AG09319 (cell line): Measurements from ENCODE around the gene ZNF182.
"Not testable (repeated sequence)": the region's sequence is repeated elsewhere in the genome, so short reads cannot be mapped to it uniquely, and the experiment has no call there.

ENCODE experiments used
- DNase-seq: peaks from one replicate; pipeline ENCODE4 v3.0.0-alpha.2; 2010; ENCODE audit warnings: low read depth; ENCODE audit errors: extremely low read depth
- TF ChIP-seq, protein P1 (sequence below): IDR thresholded peaks from 2 replicates; pipeline ENCODE4 v1.5.1; 2011; ENCODE audit warnings: low read depth, mild to moderate bottlenecking, inconsistent platforms, low read length, moderate library complexity

Gene ZNF182

DNA sequence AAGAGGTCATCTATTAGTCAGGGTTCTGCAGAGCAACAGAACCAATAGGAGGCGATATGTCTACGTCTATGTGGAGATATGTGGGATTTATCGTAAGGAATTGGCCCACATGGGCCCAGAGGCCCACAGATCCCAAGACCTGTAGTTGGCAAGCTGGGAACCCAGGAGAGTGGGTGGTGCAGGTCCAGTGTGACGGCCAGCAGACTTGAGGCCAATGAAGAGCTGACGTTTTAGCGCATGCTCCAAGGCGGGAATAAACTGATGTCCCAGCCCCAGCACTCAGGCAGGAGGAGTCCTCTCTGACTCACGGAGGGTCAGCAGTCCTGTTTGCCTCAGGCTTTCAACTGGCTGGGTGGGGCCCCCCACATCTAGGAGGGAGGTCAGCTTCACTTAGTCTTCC, 24.3 kb upstream of the ZNF182 start:
- DNase-seq = no peak
- TF ChIP-seq, protein P1, sequence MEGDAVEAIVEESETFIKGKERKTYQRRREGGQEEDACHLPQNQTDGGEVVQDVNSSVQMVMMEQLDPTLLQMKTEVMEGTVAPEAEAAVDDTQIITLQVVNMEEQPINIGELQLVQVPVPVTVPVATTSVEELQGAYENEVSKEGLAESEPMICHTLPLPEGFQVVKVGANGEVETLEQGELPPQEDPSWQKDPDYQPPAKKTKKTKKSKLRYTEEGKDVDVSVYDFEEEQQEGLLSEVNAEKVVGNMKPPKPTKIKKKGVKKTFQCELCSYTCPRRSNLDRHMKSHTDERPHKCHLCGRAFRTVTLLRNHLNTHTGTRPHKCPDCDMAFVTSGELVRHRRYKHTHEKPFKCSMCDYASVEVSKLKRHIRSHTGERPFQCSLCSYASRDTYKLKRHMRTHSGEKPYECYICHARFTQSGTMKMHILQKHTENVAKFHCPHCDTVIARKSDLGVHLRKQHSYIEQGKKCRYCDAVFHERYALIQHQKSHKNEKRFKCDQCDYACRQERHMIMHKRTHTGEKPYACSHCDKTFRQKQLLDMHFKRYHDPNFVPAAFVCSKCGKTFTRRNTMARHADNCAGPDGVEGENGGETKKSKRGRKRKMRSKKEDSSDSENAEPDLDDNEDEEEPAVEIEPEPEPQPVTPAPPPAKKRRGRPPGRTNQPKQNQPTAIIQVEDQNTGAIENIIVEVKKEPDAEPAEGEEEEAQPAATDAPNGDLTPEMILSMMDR = no peak

- not testable (repeated sequence) for DNase-seq
Observed at GRCh38 chrX:48027545-48027944, 23.8 kb upstream of the ZNF182 start.

DNA sequence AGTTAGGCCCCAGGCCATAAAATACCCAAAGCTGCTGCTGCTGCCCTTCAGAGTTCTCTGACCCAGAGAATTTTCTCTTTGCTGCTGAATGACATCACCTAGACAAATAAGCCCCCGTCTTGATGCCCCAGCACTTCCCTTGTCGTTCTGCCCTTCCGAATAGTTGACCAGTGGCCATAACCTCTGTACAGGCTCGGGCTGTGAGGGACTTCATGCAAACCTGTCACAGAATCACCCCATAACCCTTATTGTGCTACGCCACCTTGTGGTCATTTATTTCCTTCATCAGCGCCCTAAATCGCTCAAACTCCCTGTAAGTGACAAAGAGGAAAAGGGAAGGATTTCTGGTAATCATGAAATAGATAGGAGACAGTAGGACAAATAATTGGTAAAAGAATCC, 21.8 kb upstream of the ZNF182 start:
- DNase-seq = no peak
- TF ChIP-seq, protein P1 = peak; percentile 54

GRCh38 chrX:48022738-48023137, 18.9 kb upstream of the ZNF182 start:
- TF ChIP-seq, protein P1 = no peak
- no peak for DNase-seq

DNA sequence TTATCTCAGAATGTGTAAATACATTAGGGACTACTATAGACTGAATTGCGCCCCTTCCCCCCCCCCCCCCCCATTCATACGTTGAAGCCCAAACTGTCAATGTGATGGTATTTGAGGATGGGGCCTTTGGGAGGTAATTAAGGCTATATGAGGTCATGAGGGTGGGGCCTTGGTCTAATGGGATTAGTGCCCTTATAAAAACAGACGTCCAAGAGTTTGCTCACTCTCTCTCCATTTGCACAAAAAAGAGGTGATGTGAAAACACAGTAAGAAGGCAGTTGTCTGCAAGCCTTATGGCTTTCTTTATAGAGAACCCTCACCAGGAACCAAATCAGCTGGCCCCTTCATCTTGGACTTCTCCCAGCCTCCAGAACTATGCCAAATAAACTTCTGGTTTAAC, 18.3 kb upstream of the ZNF182 start:
- TF ChIP-seq, protein P1 = no peak
- no peak for DNase-seq

- peak; percentile 60 for DNase-seq
- TF ChIP-seq, protein P1 = no peak
Observed at GRCh38 chrX:48021026-48021900, 17.5 kb upstream of the ZNF182 start.

DNA sequence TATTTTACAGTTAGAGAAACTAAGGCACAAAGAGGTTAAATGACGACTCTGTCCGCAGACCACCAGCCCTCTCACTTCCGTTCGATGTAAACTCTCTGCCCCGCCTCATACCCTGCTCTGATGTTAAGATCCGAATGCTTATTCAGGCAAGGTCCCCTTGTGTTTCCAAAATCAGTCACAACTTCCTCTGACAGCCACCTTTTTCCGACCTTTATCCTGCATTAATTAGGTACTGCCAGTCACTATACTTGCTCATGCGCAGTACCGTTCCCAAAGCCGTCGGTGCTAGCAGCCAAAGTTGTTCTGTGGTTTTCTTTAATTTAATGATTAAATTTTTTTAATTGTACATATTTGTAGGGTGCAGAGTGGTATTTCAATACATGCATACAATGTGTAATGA, 16.7 kb upstream of the ZNF182 start:
- not testable (repeated sequence) for DNase-seq

GRCh38 chrX:48019892-48020291, 16.1 kb upstream of the ZNF182 start:
- not testable (repeated sequence) for DNase-seq

- DNase-seq = not testable (repeated sequence)
Observed at GRCh38 chrX:48016583-48017310, 13.0 kb upstream of the ZNF182 start.

DNA sequence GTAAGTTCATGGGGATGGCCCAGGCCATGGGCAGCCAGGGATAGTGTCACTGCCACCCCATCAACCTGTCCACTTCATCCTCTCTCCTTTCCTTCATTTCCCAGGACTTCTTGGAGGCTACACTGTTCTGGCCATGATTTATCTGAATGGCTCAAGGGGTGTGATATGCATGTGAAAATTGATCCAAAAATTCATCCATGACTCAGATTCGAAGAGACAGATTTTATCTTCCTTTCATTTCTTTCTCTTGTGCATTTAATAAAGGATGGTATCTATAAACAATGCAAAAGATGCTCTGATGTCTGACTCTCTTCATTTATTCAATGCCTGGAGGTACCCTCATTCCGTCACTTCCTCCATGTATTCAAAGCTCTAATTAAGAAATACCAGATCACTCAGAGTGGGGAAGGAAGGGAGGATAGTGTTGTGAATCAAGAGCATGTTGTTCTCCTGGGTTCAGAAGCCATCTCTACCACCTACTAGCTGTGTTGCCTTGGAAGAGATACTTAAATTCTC, 5.7 kb upstream of the ZNF182 start:
- not testable (repeated sequence) for DNase-seq

DNA sequence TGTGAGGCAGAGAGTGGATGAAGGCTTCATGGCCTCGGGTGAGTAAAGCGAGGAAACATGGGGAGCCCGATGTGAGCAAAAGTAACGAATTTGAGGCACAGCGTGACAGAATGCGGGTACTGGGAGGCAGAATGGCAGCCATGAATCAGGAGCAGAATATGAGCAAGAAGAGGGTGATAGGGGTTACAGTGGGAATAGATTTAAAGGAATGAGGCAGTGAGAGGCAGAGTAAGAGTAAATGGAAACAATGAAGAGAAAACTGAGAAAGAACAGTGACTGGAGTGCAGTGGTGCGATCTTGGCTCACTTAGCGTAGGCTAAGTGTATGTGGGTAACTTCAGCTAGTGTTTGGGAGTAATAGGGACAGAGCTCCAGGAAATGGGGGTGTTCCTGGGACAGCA, 2.9 kb upstream of the ZNF182 start, which contains the start of gene SPACA5:
Gene SPACA5 (plus strand): TSS at position 301 of the 400 bp plus-strand sequence. CDS start 815 bp downstream, outside the sequence.
- not testable (repeated sequence) for DNase-seq
